Measurements from ENCODE around the gene CHAD. TPM values are rescaled to one million over a fixed set of nuclear protein-coding genes. Genes with fewer than 3 reads are reported as not detected.

CHAD gene
- polyA plus RNA-seq, 1 of the 3 experiments (the other 2 are of a cell fraction), result not detected

DNA sequence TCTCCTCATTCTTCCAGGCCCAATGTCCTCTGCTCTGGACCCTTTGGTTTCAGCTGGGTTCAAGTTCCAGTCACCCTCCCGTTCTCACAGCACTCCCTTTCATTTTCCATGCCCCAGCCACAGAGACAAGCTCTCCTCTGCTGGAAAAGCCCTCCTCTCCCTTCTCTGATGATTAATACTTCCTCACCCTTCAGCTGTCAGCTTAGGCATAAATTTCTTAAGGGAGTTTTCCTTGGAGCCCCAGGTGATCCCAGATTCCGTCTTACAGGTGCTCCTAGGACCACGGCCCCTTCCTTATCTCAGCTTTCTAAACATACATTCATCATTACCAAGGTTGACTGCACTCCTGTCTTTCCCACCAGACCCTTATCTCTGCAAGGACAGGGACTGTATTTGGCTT, 10.4 kb downstream of the CHAD start:
- Histone ChIP-seq H3F3A (replicated peaks; ENCODE audit: insufficient read depth) (no peaks in the 10 kb centered on the region), H3K36me3 (replicated peaks in 1 of 2; ENCODE audit: control insufficient read depth in 1 of 2, insufficient read depth in 2 of 2, low read length in 1 of 2) (peaks cover 0 to 2% of the 10 kb centered on the region in 2 experiments), H3K27ac (ENCODE audit: low read depth in 2 of 2, low read length in 1 of 2) (no peak overlapping the region), H2AFZ (ENCODE audit: low read depth) (no peak overlapping the region), H3K9ac (no peak overlapping the region), H3K79me2 (ENCODE audit: insufficient read depth) (no peaks in the 10 kb centered on the region), H3K4me3 (ENCODE audit: low read depth in 2 of 2, low read length in 1 of 2) (no peak overlapping the region), H3K4me1 (ENCODE audit: control insufficient read depth in 1 of 2, insufficient read depth in 2 of 2, low read depth in 1 of 2, low read length in 1 of 2) (no peaks in the 10 kb centered on the region), H3K4me2 (no peak overlapping the region), H3K9me2 (no peaks in the 10 kb centered on the region), H3K27me3 (ENCODE audit: insufficient read depth) (no peaks in the 10 kb centered on the region), H3K9me3 (no peaks in the 10 kb centered on the region), H4K20me1 (ENCODE audit: insufficient read depth) (no peaks in the 10 kb centered on the region)
- 88% methylated on average over 3 of the region's 3 CpGs for WGBS (ENCODE audit: low lambda C conversion rate)
- ChIA-PET CTCF (interaction anchor here (1.3 to 3.5 kb wide), 5 partner anchors 14 to 61 kb away, joined by 3 to 15 read pairs (median 11); partner anchors contain the start of genes LRRC59 and RSAD1), POLR2A (no interaction called here)
- TF ChIP-seq FOSL2 (IDR thresholded peaks at IDR 0.05; ENCODE audit: borderline replicate concordance, low read depth), result no peak
- TF ChIP-seq, protein P1, sequence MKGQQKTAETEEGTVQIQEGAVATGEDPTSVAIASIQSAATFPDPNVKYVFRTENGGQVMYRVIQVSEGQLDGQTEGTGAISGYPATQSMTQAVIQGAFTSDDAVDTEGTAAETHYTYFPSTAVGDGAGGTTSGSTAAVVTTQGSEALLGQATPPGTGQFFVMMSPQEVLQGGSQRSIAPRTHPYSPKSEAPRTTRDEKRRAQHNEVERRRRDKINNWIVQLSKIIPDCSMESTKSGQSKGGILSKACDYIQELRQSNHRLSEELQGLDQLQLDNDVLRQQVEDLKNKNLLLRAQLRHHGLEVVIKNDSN (IDR thresholded peaks at IDR 0.05; ENCODE audit: borderline replicate concordance, low read depth), result no peak
- no peak for TF ChIP-seq MXI1 (IDR thresholded peaks at IDR 0.05; ENCODE audit: low read depth, low read length)
- no peak for TF ChIP-seq RAD21 (IDR thresholded peaks at IDR 0.05; ENCODE audit: low read length)
- TF ChIP-seq TEAD4 (IDR thresholded peaks at IDR 0.05; ENCODE audit: borderline replicate concordance, insufficient read depth), result no peak
- no peak for TF ChIP-seq FOXJ3 (CRISPR knock-in tag; IDR thresholded peaks at IDR 0.05)
- no peak for TF ChIP-seq GATA2 (CRISPR knock-in tag; IDR thresholded peaks at IDR 0.05)
- TF ChIP-seq SMC3 (IDR thresholded peaks at IDR 0.05; ENCODE audit: low read depth, low read length), result no peak
- no peak for TF ChIP-seq YY1 (IDR thresholded peaks at IDR 0.05; ENCODE audit: low read depth)
- TF ChIP-seq, protein P2, sequence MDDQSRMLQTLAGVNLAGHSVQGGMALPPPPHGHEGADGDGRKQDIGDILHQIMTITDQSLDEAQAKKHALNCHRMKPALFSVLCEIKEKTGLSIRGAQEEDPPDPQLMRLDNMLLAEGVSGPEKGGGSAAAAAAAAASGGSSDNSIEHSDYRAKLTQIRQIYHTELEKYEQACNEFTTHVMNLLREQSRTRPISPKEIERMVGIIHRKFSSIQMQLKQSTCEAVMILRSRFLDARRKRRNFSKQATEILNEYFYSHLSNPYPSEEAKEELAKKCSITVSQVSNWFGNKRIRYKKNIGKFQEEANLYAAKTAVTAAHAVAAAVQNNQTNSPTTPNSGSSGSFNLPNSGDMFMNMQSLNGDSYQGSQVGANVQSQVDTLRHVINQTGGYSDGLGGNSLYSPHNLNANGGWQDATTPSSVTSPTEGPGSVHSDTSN (IDR thresholded peaks at IDR 0.05), result no peak
- TF ChIP-seq, protein P3, sequence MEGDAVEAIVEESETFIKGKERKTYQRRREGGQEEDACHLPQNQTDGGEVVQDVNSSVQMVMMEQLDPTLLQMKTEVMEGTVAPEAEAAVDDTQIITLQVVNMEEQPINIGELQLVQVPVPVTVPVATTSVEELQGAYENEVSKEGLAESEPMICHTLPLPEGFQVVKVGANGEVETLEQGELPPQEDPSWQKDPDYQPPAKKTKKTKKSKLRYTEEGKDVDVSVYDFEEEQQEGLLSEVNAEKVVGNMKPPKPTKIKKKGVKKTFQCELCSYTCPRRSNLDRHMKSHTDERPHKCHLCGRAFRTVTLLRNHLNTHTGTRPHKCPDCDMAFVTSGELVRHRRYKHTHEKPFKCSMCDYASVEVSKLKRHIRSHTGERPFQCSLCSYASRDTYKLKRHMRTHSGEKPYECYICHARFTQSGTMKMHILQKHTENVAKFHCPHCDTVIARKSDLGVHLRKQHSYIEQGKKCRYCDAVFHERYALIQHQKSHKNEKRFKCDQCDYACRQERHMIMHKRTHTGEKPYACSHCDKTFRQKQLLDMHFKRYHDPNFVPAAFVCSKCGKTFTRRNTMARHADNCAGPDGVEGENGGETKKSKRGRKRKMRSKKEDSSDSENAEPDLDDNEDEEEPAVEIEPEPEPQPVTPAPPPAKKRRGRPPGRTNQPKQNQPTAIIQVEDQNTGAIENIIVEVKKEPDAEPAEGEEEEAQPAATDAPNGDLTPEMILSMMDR (IDR thresholded peaks at IDR 0.05), result no peak
- DNase-seq, result no peak

DNA sequence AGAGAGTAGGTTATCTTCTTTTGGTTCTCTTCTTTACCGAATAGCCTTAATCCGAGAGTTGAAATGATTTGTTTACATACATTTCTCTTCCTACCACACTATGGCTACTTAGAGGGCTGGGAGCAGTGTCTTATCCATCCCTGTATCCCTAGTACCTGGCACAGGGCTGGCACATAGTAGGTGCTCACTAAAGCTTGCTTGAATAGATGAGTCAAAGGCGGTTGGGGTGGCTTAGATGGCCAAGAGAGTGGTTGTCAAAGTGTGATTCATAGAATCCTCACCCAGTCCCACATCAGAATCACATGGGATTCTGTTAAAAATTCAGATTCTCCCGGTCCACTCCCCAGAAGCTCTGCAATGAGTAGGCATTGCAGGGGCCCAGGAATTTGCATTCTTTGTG, 11.1 kb downstream of the CHAD start:
- DNase-seq, result no peak
- Histone ChIP-seq H3K4me2 (no peak overlapping the region), H3F3A (replicated peaks; ENCODE audit: insufficient read depth) (no peaks in the 10 kb centered on the region), H3K27ac (ENCODE audit: low read depth in 2 of 2, low read length in 1 of 2) (no peak overlapping the region), H3K36me3 (replicated peaks in 1 of 2; ENCODE audit: control insufficient read depth in 1 of 2, insufficient read depth in 2 of 2, low read length in 1 of 2) (peaks cover 0 to under 1% of the 10 kb centered on the region in 2 experiments), H3K9ac (no peak overlapping the region), H3K4me1 (ENCODE audit: control insufficient read depth in 1 of 2, insufficient read depth in 2 of 2, low read depth in 1 of 2, low read length in 1 of 2) (no peaks in the 10 kb centered on the region), H3K27me3 (ENCODE audit: insufficient read depth) (no peaks in the 10 kb centered on the region), H3K9me2 (no peaks in the 10 kb centered on the region), H3K4me3 (ENCODE audit: low read depth in 2 of 2, low read length in 1 of 2) (no peak overlapping the region), H4K20me1 (ENCODE audit: insufficient read depth) (no peaks in the 10 kb centered on the region), H2AFZ (ENCODE audit: low read depth) (no peak overlapping the region), H3K79me2 (ENCODE audit: insufficient read depth) (no peaks in the 10 kb centered on the region), H3K9me3 (no peaks in the 10 kb centered on the region)
- 92% methylated on average over 4 of the region's 4 CpGs for WGBS (ENCODE audit: low lambda C conversion rate)
- ChIA-PET POLR2A (no interaction called here), CTCF (interaction anchor here (0.9 to 3.5 kb wide), 7 partner anchors 15 to 96 kb away, joined by 3 to 15 read pairs (median 9); partner anchors contain the start of genes LRRC59 and RSAD1)
- TF ChIP-seq RAD21 (IDR thresholded peaks at IDR 0.05; ENCODE audit: low read length), result no peak
- no peak for TF ChIP-seq FOXM1 (IDR thresholded peaks at IDR 0.05; ENCODE audit: low read depth)
- no peak for TF ChIP-seq MEF2A (IDR thresholded peaks at IDR 0.05; ENCODE audit: borderline replicate concordance, low read depth)
- no peak for TF ChIP-seq SMC3 (IDR thresholded peaks at IDR 0.05; ENCODE audit: low read depth, low read length)
- no peak for TF ChIP-seq NFIC (IDR thresholded peaks at IDR 0.05; ENCODE audit: borderline replicate concordance)
- TF ChIP-seq TCF12 (IDR thresholded peaks at IDR 0.05), result no peak
- TF ChIP-seq YY1 (IDR thresholded peaks at IDR 0.05; ENCODE audit: low read depth), result no peak
- no peak for TF ChIP-seq ZBTB33 (IDR thresholded peaks at IDR 0.05; ENCODE audit: borderline replicate concordance, low read depth)
- TF ChIP-seq, protein P4, sequence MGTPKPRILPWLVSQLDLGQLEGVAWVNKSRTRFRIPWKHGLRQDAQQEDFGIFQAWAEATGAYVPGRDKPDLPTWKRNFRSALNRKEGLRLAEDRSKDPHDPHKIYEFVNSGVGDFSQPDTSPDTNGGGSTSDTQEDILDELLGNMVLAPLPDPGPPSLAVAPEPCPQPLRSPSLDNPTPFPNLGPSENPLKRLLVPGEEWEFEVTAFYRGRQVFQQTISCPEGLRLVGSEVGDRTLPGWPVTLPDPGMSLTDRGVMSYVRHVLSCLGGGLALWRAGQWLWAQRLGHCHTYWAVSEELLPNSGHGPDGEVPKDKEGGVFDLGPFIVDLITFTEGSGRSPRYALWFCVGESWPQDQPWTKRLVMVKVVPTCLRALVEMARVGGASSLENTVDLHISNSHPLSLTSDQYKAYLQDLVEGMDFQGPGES (IDR thresholded peaks at IDR 0.05; ENCODE audit: low read depth, low read length), result no peak
- TF ChIP-seq, protein P5, sequence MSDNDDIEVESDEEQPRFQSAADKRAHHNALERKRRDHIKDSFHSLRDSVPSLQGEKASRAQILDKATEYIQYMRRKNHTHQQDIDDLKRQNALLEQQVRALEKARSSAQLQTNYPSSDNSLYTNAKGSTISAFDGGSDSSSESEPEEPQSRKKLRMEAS (IDR thresholded peaks at IDR 0.05; ENCODE audit: low read depth), result no peak
- TF ChIP-seq GATA2 (CRISPR knock-in tag; IDR thresholded peaks at IDR 0.05), result no peak
- TF ChIP-seq, protein P1 (IDR thresholded peaks at IDR 0.05; ENCODE audit: borderline replicate concordance, low read depth), result no peak
- no peak for TF ChIP-seq TAF1 (IDR thresholded peaks at IDR 0.05; ENCODE audit: borderline replicate concordance, low read depth, low read length)
- TF ChIP-seq RXRA (IDR thresholded peaks at IDR 0.05; ENCODE audit: borderline replicate concordance, low read depth), result no peak
